PC-3 (cell line): ENCODE results near the gene PCDHA11. TPM values are rescaled to one million over a fixed set of nuclear protein-coding genes. Genes with fewer than 3 reads are reported as not detected.
"Not testable (repeated sequence)": the region's sequence is repeated elsewhere in the genome, so short reads cannot be mapped to it uniquely, and the experiment has no call there.

Source experiments
- ATAC-seq: fragments of 200-7000 bp; cut with Tn5 transposase; 2 replicates; pipeline ENCODE4 v1.9.1; 2020; ENCODE audit warnings: mild to moderate bottlenecking, moderate library complexity
- BruUV-seq: library from RNA; stranded (reverse); fragments of 400-500 nt; replicated peaks from 2 replicates; lab custom pipeline; 2021; lab: Mats Ljungman, UMichigan
- CTCF ChIA-PET: fragments of 300-600 bp; sonication (Branson Sonifier 250); formaldehyde crosslinking; loops from one replicate; lab custom pipeline; 2022; ENCODE audit warnings: antibody characterized with exemption; lab: Charles Lee
- POLR2A ChIA-PET: fragments of 300-600 bp; sonication (Branson Sonifier 250); formaldehyde crosslinking; loops from one replicate; lab custom pipeline; 2022; ENCODE audit warnings: antibody characterized with exemption; ENCODE audit not compliant: unreplicated experiment; lab: Charles Lee
- DNase-seq: peaks from one replicate; pipeline ENCODE4 v3.0.0-alpha.2; 2015
- H2AFZ ChIP-seq: fragments of 300-600 bp; sonication (generic); 2 replicates; pipeline ENCODE4 v1.6.0; 2016; ENCODE audit warnings: antibody characterized with exemption, low read length
- H3F3A ChIP-seq: fragments of 300-600 bp; sonication (generic); one replicate; pipeline ENCODE4 v1.6.0; 2017; ENCODE audit warnings: antibody characterized with exemption, low read length, control low read depth, mild to moderate bottlenecking; ENCODE audit not compliant: unreplicated experiment
- H3K27ac ChIP-seq: fragments of 300-600 bp; sonication (generic); 2 replicates; pipeline ENCODE4 v1.5.1; 2016; ENCODE audit warnings: mild to moderate bottlenecking, low read length
- H3K27me3 ChIP-seq: fragments of 300-600 bp; sonication (generic); 2 replicates; pipeline ENCODE4 v1.6.1; 2016; ENCODE audit warnings: low read length, mixed read lengths
- H3K36me3 ChIP-seq: fragments of 300-600 bp; sonication (generic); 2 replicates; pipeline ENCODE4 v1.6.1; 2016; ENCODE audit warnings: low read depth, mixed run types, low read length, mixed read lengths
- H3K4me1 ChIP-seq: fragments of 300-600 bp; sonication (generic); 2 replicates; pipeline ENCODE4 v1.5.1; 2016; ENCODE audit warnings: low read length; ENCODE audit not compliant: insufficient read depth
- H3K4me2 ChIP-seq: fragments of 300-600 bp; sonication (generic); 2 replicates; pipeline ENCODE4 v1.6.0; 2016; ENCODE audit warnings: low read length
- H3K4me3 ChIP-seq: fragments of 300-600 bp; sonication (generic); 2 replicates; pipeline ENCODE4 v1.5.1; 2016; ENCODE audit warnings: mild to moderate bottlenecking, low read length, mixed read lengths
- H3K79me2 ChIP-seq: fragments of 300-600 bp; sonication (generic); 2 replicates; pipeline ENCODE4 v1.6.1; 2017; ENCODE audit warnings: low read length, mixed read lengths
- H3K9ac ChIP-seq: fragments of 300-600 bp; sonication (generic); 2 replicates; pipeline ENCODE4 v1.6.0; 2016; ENCODE audit warnings: mild to moderate bottlenecking, low read length
- H3K9me2 ChIP-seq: fragments of 300-600 bp; sonication (generic); replicated peaks from 2 replicates; pipeline ENCODE4 v1.6.1; 2016; ENCODE audit warnings: mixed run types, low read length, mixed read lengths
- H3K9me3 ChIP-seq: fragments of 300-600 bp; sonication (generic); 2 replicates; pipeline ENCODE4 v1.6.1; 2016; ENCODE audit warnings: low read length, mixed read lengths
- H4K20me1 ChIP-seq: fragments of 300-600 bp; sonication (generic); 2 replicates; pipeline ENCODE4 v1.6.1; 2016; ENCODE audit warnings: low read length, mixed read lengths
- EZH2 ChIP-seq: fragments of 300-600 bp; sonication (generic); IDR thresholded peaks from one replicate; pipeline ENCODE4 v1.6.1; 2017; ENCODE audit warnings: antibody characterized with exemption, mild to moderate bottlenecking, low read length; ENCODE audit not compliant: unreplicated experiment
- EZH2phosphoT487 ChIP-seq: fragments of 300-600 bp; sonication (generic); IDR thresholded peaks from 2 replicates; pipeline ENCODE4 v1.6.1; 2018; ENCODE audit warnings: mild to moderate bottlenecking, antibody characterized with exemption, low read length, borderline replicate concordance
- intact Hi-C: fragments of 100-400 bp; cut with micrococcal nuclease; formaldehyde crosslinking; loops from 2 replicates; pipeline ENCODE4 v1.9.0; 2023
- total RNA-seq: library from RNA; depleted of rRNA; stranded (reverse); fragments of >200 nt; gene quantifications from 2 replicates; pipeline ENCODE4 v1.2.3, GENCODE V29; 2014
- TF ChIP-seq, protein P1 (sequence below): fragments of 300-600 bp; sonication (generic); conservative IDR thresholded peaks from 2 replicates; pipeline ENCODE4 v1.5.1; 2017; ENCODE audit warnings: antibody characterized with exemption, low read depth, mild to moderate bottlenecking, low read length

Gene PCDHA11
- total RNA-seq, 1 experiment from 2014 or later = 0.33 TPM

DNA sequence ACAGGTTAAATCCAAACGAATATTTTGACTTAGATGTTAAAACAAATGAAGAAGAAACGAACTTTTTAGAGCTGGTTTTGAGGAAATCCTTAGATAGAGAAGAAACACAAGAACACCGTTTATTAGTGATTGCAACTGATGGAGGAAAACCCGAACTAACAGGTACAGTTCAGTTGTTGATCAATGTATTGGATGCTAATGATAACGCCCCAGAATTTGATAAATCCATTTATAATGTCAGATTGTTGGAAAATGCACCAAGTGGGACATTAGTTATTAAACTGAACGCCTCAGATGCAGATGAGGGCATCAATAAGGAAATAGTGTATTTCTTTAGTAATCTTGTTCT, 46.5 kb upstream of the PCDHA11 start:
- Histone ChIP-seq H3K4me1 (no peaks in the 10 kb centered on the region), H3K4me3 (peak overlapping the region; percentile 76), H3K9ac (no peak overlapping the region), H3F3A (no peaks in the 10 kb centered on the region), H2AFZ (peak overlapping the region; percentile 94; the same call in 1 of the 2 replicates), H3K9me3 (no peaks in the 10 kb centered on the region), H3K4me2 (peak overlapping the region; percentile 82; the same call in 1 of the 2 replicates), H4K20me1 (no peaks in the 10 kb centered on the region), H3K9me2 (no peaks in the 10 kb centered on the region), H3K27ac (no peak overlapping the region), H3K27me3 (no peaks in the 10 kb centered on the region), H3K36me3 (no peaks in the 10 kb centered on the region), H3K79me2 (no peaks in the 10 kb centered on the region)
- POLR2A ChIA-PET = no interaction called here
- CTCF ChIA-PET = interaction anchor here (1.5 kb wide), 1 partner anchor 218 kb away, joined by 8 read pairs; no protein-coding TSS in a partner anchor
- no peak for DNase-seq
- no TSS peak for BruUV-seq
- no peak for ATAC-seq
- intact Hi-C loops = no loop called here
- no peak for TF ChIP-seq EZH2phosphoT487
- TF ChIP-seq EZH2 = no peak
- TF ChIP-seq, protein P1, sequence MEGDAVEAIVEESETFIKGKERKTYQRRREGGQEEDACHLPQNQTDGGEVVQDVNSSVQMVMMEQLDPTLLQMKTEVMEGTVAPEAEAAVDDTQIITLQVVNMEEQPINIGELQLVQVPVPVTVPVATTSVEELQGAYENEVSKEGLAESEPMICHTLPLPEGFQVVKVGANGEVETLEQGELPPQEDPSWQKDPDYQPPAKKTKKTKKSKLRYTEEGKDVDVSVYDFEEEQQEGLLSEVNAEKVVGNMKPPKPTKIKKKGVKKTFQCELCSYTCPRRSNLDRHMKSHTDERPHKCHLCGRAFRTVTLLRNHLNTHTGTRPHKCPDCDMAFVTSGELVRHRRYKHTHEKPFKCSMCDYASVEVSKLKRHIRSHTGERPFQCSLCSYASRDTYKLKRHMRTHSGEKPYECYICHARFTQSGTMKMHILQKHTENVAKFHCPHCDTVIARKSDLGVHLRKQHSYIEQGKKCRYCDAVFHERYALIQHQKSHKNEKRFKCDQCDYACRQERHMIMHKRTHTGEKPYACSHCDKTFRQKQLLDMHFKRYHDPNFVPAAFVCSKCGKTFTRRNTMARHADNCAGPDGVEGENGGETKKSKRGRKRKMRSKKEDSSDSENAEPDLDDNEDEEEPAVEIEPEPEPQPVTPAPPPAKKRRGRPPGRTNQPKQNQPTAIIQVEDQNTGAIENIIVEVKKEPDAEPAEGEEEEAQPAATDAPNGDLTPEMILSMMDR = no peak

DNA sequence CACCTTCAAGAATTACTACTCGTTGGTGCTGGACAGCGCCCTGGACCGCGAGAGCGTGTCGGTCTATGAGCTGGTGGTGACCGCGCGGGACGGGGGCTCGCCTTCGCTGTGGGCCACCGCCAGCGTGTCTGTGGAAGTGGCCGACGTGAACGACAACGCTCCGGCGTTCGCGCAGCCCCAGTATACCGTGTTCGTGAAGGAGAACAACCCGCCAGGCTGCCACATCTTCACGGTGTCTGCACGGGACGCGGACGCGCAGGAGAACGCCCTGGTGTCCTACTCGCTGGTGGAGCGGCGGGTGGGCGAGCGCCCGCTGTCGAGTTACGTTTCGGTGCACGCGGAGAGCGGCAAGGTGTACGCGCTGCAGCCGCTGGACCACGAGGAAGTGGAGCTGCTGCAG, 45.8 kb upstream of the PCDHA11 start:
- intact Hi-C loops, BruUV-seq, CTCF ChIA-PET, H3K27me3 ChIP-seq, H3K9me3 ChIP-seq, H3K4me3 ChIP-seq, H2AFZ ChIP-seq, DNase-seq, H4K20me1 ChIP-seq, H3K79me2 ChIP-seq, H3K36me3 ChIP-seq, H3K4me1 ChIP-seq, H3F3A ChIP-seq, H3K9ac ChIP-seq, ATAC-seq, POLR2A ChIA-PET, H3K4me2 ChIP-seq, H3K9me2 ChIP-seq, H3K27ac ChIP-seq: not testable (repeated sequence)

DNA sequence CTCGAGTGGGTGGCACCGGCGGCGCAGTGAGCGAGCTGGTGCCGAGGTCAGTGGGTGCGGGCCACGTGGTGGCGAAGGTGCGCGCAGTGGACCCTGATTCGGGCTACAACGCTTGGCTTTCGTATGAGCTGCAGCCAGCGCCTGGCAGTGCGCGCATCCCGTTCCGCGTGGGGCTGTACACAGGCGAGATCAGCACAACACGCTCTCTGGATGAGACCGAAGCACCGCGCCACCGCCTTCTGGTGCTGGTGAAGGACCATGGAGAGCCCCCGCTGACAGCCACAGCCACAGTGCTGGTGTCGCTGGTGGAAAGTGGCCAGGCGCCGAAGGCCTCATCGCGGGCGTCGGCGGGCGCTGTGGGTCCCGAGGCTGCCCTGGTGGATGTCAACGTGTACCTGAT, 45.3 kb upstream of the PCDHA11 start:
- Histone ChIP-seq H3K9me2 (no peaks in the 10 kb centered on the region), H4K20me1 (no peaks in the 10 kb centered on the region), H3K79me2 (no peaks in the 10 kb centered on the region), H3K4me1 (no peaks in the 10 kb centered on the region), H3F3A (no peaks in the 10 kb centered on the region), H3K9me3 (no peaks in the 10 kb centered on the region), H3K9ac (no peak overlapping the region), H3K4me3 (no peak overlapping the region), H3K27me3 (no peaks in the 10 kb centered on the region), H3K27ac (no peak overlapping the region), H3K4me2 (no peak overlapping the region), H3K36me3 (no peaks in the 10 kb centered on the region), H2AFZ (no peak overlapping the region)
- intact Hi-C loops = no loop called here
- no peak for ATAC-seq
- CTCF ChIA-PET = no interaction called here
- no TSS peak for BruUV-seq
- POLR2A ChIA-PET = no interaction called here
- DNase-seq = no peak
- TF ChIP-seq, protein P1 = no peak
- TF ChIP-seq EZH2phosphoT487 (no peak), EZH2 (no peak)
